Activated CD4-positive, alpha-beta T cell treated with anti-CD3 and anti-CD28 coated beads for 36 hours (primary cell): Measurements from ENCODE around the gene GNAL. TPM values are rescaled to one million over a fixed set of nuclear protein-coding genes. Genes with fewer than 3 reads are reported as not detected.

ENCODE experiments used
- ATAC-seq: fragments of 200-7000 bp; cut with Tn5 transposase; one replicate; pipeline ENCODE4 v1.10.0; 2021; ENCODE audit warnings: mild to moderate bottlenecking, moderate library complexity
- CTCF ChIA-PET: fragments of 350-600 bp; sonication (Branson Sonifier 250); formaldehyde crosslinking; loops from one replicate; lab custom pipeline; 2021; ENCODE audit warnings: antibody characterized with exemption; lab: Charles Lee
- POLR2A ChIA-PET: fragments of 350-600 bp; sonication (Branson Sonifier 250); formaldehyde crosslinking; loops from one replicate; lab custom pipeline; 2021; ENCODE audit warnings: antibody characterized with exemption, inconsistent platforms; lab: Charles Lee
- DNase-seq: peaks from one replicate; pipeline ENCODE4 v3.0.0-alpha.2; 2020
- H3K27ac Mint-ChIP-seq: one replicate; pipeline ENCODE4 v1.8.0; 2021; ENCODE audit warnings: mixed read lengths
- H3K27me3 Mint-ChIP-seq: one replicate; pipeline ENCODE4 v1.8.0; 2021; ENCODE audit warnings: mixed read lengths
- H3K36me3 Mint-ChIP-seq: one replicate; pipeline ENCODE4 v1.8.0; 2021; ENCODE audit warnings: low read depth, mixed read lengths
- H3K4me1 Mint-ChIP-seq: one replicate; pipeline ENCODE4 v1.8.0; 2021; ENCODE audit warnings: mixed read lengths
- H3K4me3 Mint-ChIP-seq: one replicate; pipeline ENCODE4 v1.8.0; 2021; ENCODE audit warnings: mild to moderate bottlenecking, moderate library complexity, mixed read lengths
- H3K9me3 Mint-ChIP-seq: one replicate; pipeline ENCODE4 v1.8.0; 2021; ENCODE audit warnings: low read depth, mixed read lengths
- intact Hi-C, 2 experiments: fragments of 100-400 bp; cut with DNase I in 1 of 2; cut with micrococcal nuclease in 1 of 2; formaldehyde crosslinking; loops; one replicate each; pipeline versions ENCODE4 v1.14.2 to v1.15.1; 2022 to 2024; cut with DNase I, micrococcal nuclease
- total RNA-seq, 2 experiments: library from RNA; stranded (reverse); gene quantifications; one replicate each; pipeline ENCODE4 v1.2.3, GENCODE V29; 2021

GNAL gene
- total RNA-seq, 2 experiments from 2014 or later: 0.07 to 0.21 TPM

GRCh38 chr18:11839556-11839955 lies 150.5 kb downstream of the GNAL start:
- ATAC-seq: no peak
- no peaks in the 10 kb centered on the region for H3K9me3 Mint-ChIP-seq
- H3K36me3 Mint-ChIP-seq: no peaks in the 10 kb centered on the region
- CTCF ChIA-PET: no interaction called here
- POLR2A ChIA-PET: no interaction called here
- H3K4me1 Mint-ChIP-seq: no peaks in the 10 kb centered on the region
- H3K27ac Mint-ChIP-seq: no peak overlapping the region
- H3K27me3 Mint-ChIP-seq: no peaks in the 10 kb centered on the region
- intact Hi-C loops: no loop called here
- no peak for DNase-seq
- H3K4me3 Mint-ChIP-seq: no peak overlapping the region

- no peaks in the 10 kb centered on the region for H3K27me3 Mint-ChIP-seq
- ATAC-seq (no peak), DNase-seq (no peak)
- no peaks in the 10 kb centered on the region for H3K36me3 Mint-ChIP-seq
- CTCF ChIA-PET: no interaction called here
- no peaks in the 10 kb centered on the region for H3K9me3 Mint-ChIP-seq
- H3K4me3 Mint-ChIP-seq: no peak overlapping the region
- POLR2A ChIA-PET: no interaction called here
- intact Hi-C loops: no loop called here
- no peak overlapping the region for H3K27ac Mint-ChIP-seq
- no peaks in the 10 kb centered on the region for H3K4me1 Mint-ChIP-seq
Measured at GRCh38 chr18:11840493-11840892, 151.4 kb downstream of the GNAL start.

GRCh38 chr18:11842562-11842961 lies 153.5 kb downstream of the GNAL start:
- no peaks in the 10 kb centered on the region for H3K36me3 Mint-ChIP-seq
- H3K4me3 Mint-ChIP-seq: no peak overlapping the region
- no peaks in the 10 kb centered on the region for H3K4me1 Mint-ChIP-seq
- intact Hi-C loops: no loop called here
- no peaks in the 10 kb centered on the region for H3K9me3 Mint-ChIP-seq
- ChIA-PET POLR2A (no interaction called here), CTCF (no interaction called here)
- H3K27ac Mint-ChIP-seq: no peak overlapping the region
- ATAC-seq (no peak), DNase-seq (no peak)
- H3K27me3 Mint-ChIP-seq: no peaks in the 10 kb centered on the region

DNA sequence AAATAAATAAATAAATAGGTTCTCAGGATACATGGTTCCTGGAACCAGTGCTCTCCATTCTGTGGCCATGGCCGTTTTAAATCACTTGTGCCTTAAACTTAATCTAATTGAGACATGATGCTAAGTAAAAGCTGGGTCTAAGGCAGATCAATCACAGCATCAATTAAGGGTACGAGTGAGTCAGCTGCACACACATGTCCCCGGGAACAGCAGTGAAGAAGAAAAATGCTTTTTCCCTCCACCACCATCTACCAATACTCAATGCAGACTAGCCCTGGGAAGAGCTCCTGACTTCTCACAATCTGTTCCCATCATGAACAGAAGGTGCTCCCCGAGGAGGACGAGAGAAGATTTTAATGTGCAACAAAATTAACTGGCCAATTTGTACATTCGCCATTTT lies 155.4 kb downstream of the GNAL start:
- ATAC-seq (no peak), DNase-seq (no peak)
- intact Hi-C loops: no loop called here
- Mint-ChIP-seq H3K27me3 (no peaks in the 10 kb centered on the region), H3K27ac (no peak overlapping the region), H3K4me1 (no peaks in the 10 kb centered on the region), H3K36me3 (no peaks in the 10 kb centered on the region), H3K4me3 (no peak overlapping the region), H3K9me3 (no peaks in the 10 kb centered on the region)
- POLR2A ChIA-PET: no interaction called here
- CTCF ChIA-PET: no interaction called here

DNA sequence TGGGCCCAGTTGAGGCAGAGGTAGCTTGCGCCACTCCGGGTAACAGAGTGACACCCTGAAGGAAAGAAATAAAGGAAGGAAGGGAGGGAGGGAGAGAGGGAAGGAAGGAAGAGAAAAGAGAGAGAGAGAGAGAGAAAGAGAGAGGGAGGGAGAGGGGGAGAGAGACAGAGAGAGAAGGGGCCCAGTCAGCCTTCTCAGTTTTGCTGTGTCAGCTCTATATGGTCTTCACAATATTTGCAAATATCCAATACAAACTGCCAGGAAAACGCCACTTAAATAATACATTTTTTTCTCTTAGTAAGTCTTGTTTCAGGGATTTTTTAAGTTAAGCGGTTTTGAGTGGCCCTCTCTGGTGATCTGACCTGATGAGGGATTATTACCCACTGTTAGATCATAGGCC lies 156.6 kb downstream of the GNAL start:
- DNase-seq (no peak), ATAC-seq (no peak)
- no peak overlapping the region for H3K4me3 Mint-ChIP-seq
- no peaks in the 10 kb centered on the region for H3K36me3 Mint-ChIP-seq
- peaks cover 11% of the 10 kb centered on the region for H3K4me1 Mint-ChIP-seq
- no peaks in the 10 kb centered on the region for H3K9me3 Mint-ChIP-seq
- no peaks in the 10 kb centered on the region for H3K27me3 Mint-ChIP-seq
- intact Hi-C loops: no loop called here
- H3K27ac Mint-ChIP-seq: no peak overlapping the region
- ChIA-PET POLR2A (no interaction called here), CTCF (no interaction called here)

DNA sequence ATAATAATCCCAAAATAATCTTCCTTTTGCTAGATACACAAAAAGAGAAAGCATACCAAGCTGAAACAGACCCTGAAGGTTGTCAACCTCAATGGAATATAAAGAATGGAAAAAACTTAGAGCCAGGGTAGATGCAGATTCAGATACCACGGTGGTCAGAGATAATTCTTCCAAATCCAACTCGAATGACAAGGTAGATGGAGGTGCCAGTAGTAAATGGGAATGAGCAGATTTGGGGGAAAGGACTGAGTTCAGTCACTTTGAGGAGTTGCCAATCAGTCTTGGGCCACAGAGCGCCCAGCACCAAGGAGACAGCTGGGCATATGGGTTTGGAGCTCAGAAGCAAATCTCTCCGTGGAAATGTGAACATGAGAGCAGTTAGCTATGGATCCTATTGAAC lies 158.7 kb downstream of the GNAL start:
- Mint-ChIP-seq H3K36me3 (peaks cover 5% of the 10 kb centered on the region), H3K4me1 (peaks cover 13% of the 10 kb centered on the region), H3K27me3 (no peaks in the 10 kb centered on the region), H3K27ac (no peak overlapping the region), H3K4me3 (no peak overlapping the region), H3K9me3 (no peaks in the 10 kb centered on the region)
- ChIA-PET CTCF (interaction anchor here (0.9 to 1.4 kb wide), 2 partner anchors 16 to 90 kb away, joined by 3 to 6 read pairs; no protein-coding TSS in a partner anchor), POLR2A (interaction anchor here (0.6 kb wide), 1 partner anchor 189 kb away, joined by 3 read pairs; no protein-coding TSS in a partner anchor)
- intact Hi-C loops: no loop called here
- DNase-seq (no peak), ATAC-seq (no peak)

GRCh38 chr18:11849279-11849678 lies 160.2 kb downstream of the GNAL start:
- no peak overlapping the region for H3K27ac Mint-ChIP-seq
- POLR2A ChIA-PET: no interaction called here
- intact Hi-C loops: no loop called here

GRCh38 chr18:11849841-11850634 lies 161.0 kb downstream of the GNAL start:
- Mint-ChIP-seq H3K36me3 (peaks cover 7% of the 10 kb centered on the region), H3K4me3 (peak overlapping the region; percentile 91), H3K27me3 (no peaks in the 10 kb centered on the region), H3K9me3 (no peaks in the 10 kb centered on the region), H3K4me1 (peaks cover 23% of the 10 kb centered on the region), H3K27ac (peak overlapping the region; percentile 99)
- ChIA-PET CTCF (interaction anchor here (0.6 to 1.4 kb wide), 3 partner anchors 14 to 536 kb away, joined by 3 to 8 read pairs (median 4); no protein-coding TSS in a partner anchor), POLR2A (interaction anchor here (0.8 to 1.0 kb wide), 2 partner anchors 18 to 131 kb away, joined by 3 read pairs; partner anchors contain the start of gene IMPA2)
- peak; percentile 28 for ATAC-seq
- intact Hi-C loops: loop anchor here in 1 of 2 experiments (2.0 to 5.0 kb wide), 6 partner anchors 852 to 1938 kb away; partner anchors contain the start of genes CEP76, FAM210A, NAPG and PSMG2
- DNase-seq: peak; percentile 70

More at GRCh38 chr18:11849279-11849678, 160.2 kb downstream of the GNAL start:
- Mint-ChIP-seq H3K4me3 (no peak overlapping the region), H3K36me3 (peaks cover 7% of the 10 kb centered on the region), H3K27me3 (no peaks in the 10 kb centered on the region), H3K4me1 (peaks cover 22% of the 10 kb centered on the region), H3K9me3 (no peaks in the 10 kb centered on the region)
- no peak for DNase-seq
- CTCF ChIA-PET: interaction anchor here (0.6 to 1.4 kb wide), 4 partner anchors 13 to 537 kb away, joined by 3 to 8 read pairs (median 5); no protein-coding TSS in a partner anchor
- ATAC-seq: no peak

DNA sequence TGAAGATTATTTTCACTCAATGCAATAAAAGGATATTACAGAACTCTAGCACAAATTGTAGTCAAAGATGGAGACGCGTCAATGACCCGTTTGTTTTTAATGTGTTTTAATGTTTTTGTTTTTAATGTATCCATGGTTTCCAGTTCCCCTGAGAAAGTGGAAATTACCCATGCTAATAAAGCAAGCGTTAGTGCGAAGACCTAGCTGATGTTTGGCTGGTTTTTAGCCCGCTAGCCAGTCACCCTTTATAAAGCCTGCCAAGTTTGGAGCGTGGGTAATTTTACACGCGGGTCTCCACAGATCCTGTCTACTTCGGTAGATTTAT lies 161.7 kb downstream of the GNAL start:
- H3K27me3 Mint-ChIP-seq: no peaks in the 10 kb centered on the region
- ChIA-PET POLR2A (interaction anchor here (1.0 kb wide), 1 partner anchor 19 kb away, joined by 3 read pairs; no protein-coding TSS in a partner anchor), CTCF (no interaction called here)
- peak overlapping the region; percentile 91 for H3K4me3 Mint-ChIP-seq
- H3K9me3 Mint-ChIP-seq: no peaks in the 10 kb centered on the region
- H3K4me1 Mint-ChIP-seq: peaks cover 25% of the 10 kb centered on the region
- DNase-seq (no peak), ATAC-seq (peak; percentile 21)
- intact Hi-C loops: loop anchor here (1.0 to 5.0 kb wide), 10 partner anchors 58 to 1938 kb away; partner anchors contain the start of genes IMPA2 (in 2 of the 2), MPPE1 (in 2 of the 2), AFG3L2 (in 1 of the 2) and CEP76 (in 1 of the 2)
- H3K27ac Mint-ChIP-seq: peak overlapping the region; percentile 99
- peaks cover 7% of the 10 kb centered on the region for H3K36me3 Mint-ChIP-seq

GRCh38 chr18:11851146-11851805 lies 162.2 kb downstream of the GNAL start, which contains the start of gene CHMP1B:
Gene CHMP1B (plus strand): TSS chr18:11851413. CDS start chr18:11851512, 99 bp downstream.
- Mint-ChIP-seq H3K9me3 (no peaks in the 10 kb centered on the region), H3K27me3 (no peaks in the 10 kb centered on the region), H3K4me3 (peak within 1 kb of the TSS; percentile 91), H3K27ac (peak within 1 kb of the TSS; percentile 99), H3K36me3 (peaks cover 7% of the 10 kb centered on the region), H3K4me1 (peaks cover 25% of the 10 kb centered on the region)
- intact Hi-C loops: loop anchor here (1.0 to 5.0 kb wide), 10 partner anchors 57 to 1939 kb away; partner anchors contain the start of genes IMPA2 (in 2 of the 2), MPPE1 (in 2 of the 2), AFG3L2 (in 1 of the 2) and CEP76 (in 1 of the 2)
- DNase-seq (peak; percentile 98), ATAC-seq (peak; percentile 92)
- ChIA-PET POLR2A (no interaction called here), CTCF (no interaction called here)

DNA sequence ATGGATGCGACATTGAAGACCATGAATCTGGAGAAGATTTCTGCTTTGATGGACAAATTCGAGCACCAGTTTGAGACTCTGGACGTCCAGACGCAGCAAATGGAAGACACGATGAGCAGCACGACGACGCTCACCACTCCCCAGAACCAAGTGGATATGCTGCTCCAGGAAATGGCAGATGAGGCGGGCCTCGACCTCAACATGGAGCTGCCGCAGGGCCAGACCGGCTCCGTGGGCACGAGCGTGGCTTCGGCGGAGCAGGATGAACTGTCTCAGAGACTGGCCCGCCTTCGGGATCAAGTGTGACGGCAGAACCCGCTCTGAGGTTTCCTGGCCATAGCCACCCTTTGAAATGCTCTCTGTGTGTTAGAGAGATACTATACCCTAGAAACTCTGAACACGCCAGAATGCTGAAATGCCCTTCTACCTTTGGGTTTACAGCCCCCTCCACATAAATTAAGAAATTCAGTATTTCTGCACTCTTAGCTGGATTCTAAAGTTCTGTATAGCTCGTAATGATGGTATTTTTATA lies 162.8 kb downstream of the GNAL start:
- DNase-seq (peak; percentile 69), ATAC-seq (peak; percentile 48)
- H3K4me3 Mint-ChIP-seq: peak overlapping the region; percentile 91
- no peaks in the 10 kb centered on the region for H3K27me3 Mint-ChIP-seq
- peaks cover 7% of the 10 kb centered on the region for H3K36me3 Mint-ChIP-seq
- ChIA-PET POLR2A (no interaction called here), CTCF (no interaction called here)
- H3K9me3 Mint-ChIP-seq: no peaks in the 10 kb centered on the region
- peak overlapping the region; percentile 99 for H3K27ac Mint-ChIP-seq
- intact Hi-C loops: loop anchor here (1.0 to 5.0 kb wide), 11 partner anchors 56 to 1940 kb away; partner anchors contain the start of genes IMPA2 (in 2 of the 2), MPPE1 (in 2 of the 2), AFG3L2 (in 1 of the 2) and CEP76 (in 1 of the 2)
- peaks cover 25% of the 10 kb centered on the region for H3K4me1 Mint-ChIP-seq
